Measurements from ENCODE around the gene LSM14A.
A peak's percentile ranks its signal among the peaks of the same experiment; 100 is the strongest.

Gene LSM14A

DNA sequence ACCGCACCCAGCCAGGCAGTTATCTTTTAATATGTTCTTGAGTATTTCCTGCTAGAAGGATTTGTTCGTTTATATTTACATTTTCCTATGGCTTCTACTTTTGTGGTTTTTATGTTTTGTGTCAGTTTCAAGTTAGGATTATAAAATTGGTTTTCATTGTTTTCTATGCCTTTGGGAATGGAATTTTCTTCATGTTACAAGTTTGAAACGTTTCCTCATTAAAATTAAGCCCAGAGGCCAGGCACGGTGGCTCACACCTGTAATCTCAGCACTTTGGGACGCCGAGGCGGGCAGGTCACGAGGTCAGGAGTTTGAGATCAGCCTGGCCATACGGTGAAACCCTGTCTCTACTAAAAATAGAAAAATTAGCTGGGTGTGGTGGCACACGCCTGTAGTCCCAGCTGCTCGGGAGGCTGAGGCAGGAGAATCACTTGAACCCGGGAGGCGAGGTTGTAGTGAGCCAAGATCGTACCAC is 44.5 kb downstream of the LSM14A start (continued):
- TF ChIP-seq, protein P1, sequence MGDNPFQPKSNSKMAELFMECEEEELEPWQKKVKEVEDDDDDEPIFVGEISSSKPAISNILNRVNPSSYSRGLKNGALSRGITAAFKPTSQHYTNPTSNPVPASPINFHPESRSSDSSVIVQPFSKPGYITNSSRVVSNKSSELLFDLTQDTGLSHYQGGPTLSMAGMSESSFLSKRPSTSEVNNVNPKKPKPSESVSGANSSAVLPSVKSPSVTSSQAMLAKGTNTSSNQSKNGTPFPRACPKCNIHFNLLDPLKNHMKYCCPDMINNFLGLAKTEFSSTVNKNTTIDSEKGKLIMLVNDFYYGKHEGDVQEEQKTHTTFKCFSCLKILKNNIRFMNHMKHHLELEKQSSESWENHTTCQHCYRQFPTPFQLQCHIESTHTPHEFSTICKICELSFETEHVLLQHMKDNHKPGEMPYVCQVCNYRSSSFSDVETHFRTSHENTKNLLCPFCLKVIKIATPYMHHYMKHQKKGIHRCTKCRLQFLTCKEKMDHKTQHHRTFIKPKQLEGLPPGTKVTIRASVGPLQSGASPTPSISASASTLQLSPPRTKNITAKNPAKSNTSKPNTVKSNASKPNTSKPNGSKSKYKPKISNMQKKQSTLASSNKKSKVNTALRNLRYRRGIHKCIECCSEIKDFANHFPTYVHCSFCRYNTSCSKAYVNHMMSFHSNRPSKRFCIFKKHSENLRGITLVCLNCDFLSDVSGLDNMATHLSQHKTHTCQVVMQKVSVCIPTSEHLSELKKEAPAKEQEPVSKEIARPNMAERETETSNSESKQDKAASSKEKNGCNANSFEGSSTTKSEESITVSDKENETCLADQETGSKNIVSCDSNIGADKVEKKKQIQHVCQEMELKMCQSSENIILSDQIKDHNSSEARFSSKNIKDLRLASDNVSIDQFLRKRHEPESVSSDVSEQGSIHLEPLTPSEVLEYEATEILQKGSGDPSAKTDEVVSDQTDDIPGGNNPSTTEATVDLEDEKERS (tag by site-specific recombination; IDR thresholded peaks at IDR 0.05) = 0 out of 2 replicates have a peak, but pooled peaks have one; percentile 23
- TF ChIP-seq, protein P2, sequence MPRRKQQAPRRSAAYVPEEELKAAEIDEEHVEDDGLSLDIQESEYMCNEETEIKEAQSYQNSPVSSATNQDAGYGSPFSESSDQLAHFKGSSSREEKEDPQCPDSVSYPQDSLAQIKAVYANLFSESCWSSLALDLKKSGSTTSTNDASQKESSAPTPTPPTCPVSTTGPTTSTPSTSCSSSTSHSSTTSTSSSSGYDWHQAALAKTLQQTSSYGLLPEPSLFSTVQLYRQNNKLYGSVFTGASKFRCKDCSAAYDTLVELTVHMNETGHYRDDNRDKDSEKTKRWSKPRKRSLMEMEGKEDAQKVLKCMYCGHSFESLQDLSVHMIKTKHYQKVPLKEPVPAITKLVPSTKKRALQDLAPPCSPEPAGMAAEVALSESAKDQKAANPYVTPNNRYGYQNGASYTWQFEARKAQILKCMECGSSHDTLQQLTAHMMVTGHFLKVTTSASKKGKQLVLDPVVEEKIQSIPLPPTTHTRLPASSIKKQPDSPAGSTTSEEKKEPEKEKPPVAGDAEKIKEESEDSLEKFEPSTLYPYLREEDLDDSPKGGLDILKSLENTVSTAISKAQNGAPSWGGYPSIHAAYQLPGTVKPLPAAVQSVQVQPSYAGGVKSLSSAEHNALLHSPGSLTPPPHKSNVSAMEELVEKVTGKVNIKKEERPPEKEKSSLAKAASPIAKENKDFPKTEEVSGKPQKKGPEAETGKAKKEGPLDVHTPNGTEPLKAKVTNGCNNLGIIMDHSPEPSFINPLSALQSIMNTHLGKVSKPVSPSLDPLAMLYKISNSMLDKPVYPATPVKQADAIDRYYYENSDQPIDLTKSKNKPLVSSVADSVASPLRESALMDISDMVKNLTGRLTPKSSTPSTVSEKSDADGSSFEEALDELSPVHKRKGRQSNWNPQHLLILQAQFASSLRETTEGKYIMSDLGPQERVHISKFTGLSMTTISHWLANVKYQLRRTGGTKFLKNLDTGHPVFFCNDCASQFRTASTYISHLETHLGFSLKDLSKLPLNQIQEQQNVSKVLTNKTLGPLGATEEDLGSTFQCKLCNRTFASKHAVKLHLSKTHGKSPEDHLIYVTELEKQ (tag by site-specific recombination; IDR thresholded peaks at IDR 0.05; ENCODE audit: borderline replicate concordance) = peak; percentile 65; the same call in 1 of the 2 replicates
- TF ChIP-seq KLF8 (tag by site-specific recombination; IDR thresholded peaks at IDR 0.05) (peak; percentile 61), PATZ1 (tag by site-specific recombination; IDR thresholded peaks at IDR 0.05) (0 out of 2 replicates have a peak, but pooled peaks have one; percentile 22), BCL11A (tag by site-specific recombination; IDR thresholded peaks at IDR 0.05; ENCODE audit: low read depth) (peak; percentile 96), WT1 (tag by site-specific recombination; IDR thresholded peaks at IDR 0.05) (peak; percentile 92), PRDM4 (tag by site-specific recombination; IDR thresholded peaks at IDR 0.05) (peak; percentile 100), ZNF664 (tag by site-specific recombination; IDR thresholded peaks at IDR 0.05) (peak; percentile 34; the same call in 1 of the 2 replicates), OSR2 (tag by site-specific recombination; IDR thresholded peaks at IDR 0.05) (peak; percentile 98), ZNF843 (tag by site-specific recombination; IDR thresholded peaks at IDR 0.05) (peak; percentile 36; the same call in 1 of the 2 replicates), ZBTB8A (tag by site-specific recombination; IDR thresholded peaks at IDR 0.05) (peak; percentile 26; the same call in 1 of the 2 replicates), ZNF580 (tag by site-specific recombination; IDR thresholded peaks at IDR 0.05) (0 out of 2 replicates have a peak, but pooled peaks have one; percentile 73), ZNF629 (tag by site-specific recombination; IDR thresholded peaks at IDR 0.05) (peak; percentile 63)
